GM12801 (cell line): ENCODE data around the gene ATP5F1D.

ENCODE experiments used
- CTCF ChIP-seq: IDR thresholded peaks from one replicate; pipeline ENCODE4 v1.5.1; 2011; ENCODE audit warnings: control low read depth; ENCODE audit not compliant: insufficient read length; ENCODE audit errors: extremely low read depth

Gene ATP5F1D

GRCh38 chr19:1241417-1242095 lies at the start of gene ATP5F1D:
Gene ATP5F1D, plus strand, starts transcription at chr19:1241751. Its CDS starts 100 bp downstream, at chr19:1241851.
- TF ChIP-seq CTCF, result no peak

- TF ChIP-seq CTCF, result no peak
Measured at GRCh38 chr19:1199531-1199930, 42.0 kb upstream of the ATP5F1D start.

DNA sequence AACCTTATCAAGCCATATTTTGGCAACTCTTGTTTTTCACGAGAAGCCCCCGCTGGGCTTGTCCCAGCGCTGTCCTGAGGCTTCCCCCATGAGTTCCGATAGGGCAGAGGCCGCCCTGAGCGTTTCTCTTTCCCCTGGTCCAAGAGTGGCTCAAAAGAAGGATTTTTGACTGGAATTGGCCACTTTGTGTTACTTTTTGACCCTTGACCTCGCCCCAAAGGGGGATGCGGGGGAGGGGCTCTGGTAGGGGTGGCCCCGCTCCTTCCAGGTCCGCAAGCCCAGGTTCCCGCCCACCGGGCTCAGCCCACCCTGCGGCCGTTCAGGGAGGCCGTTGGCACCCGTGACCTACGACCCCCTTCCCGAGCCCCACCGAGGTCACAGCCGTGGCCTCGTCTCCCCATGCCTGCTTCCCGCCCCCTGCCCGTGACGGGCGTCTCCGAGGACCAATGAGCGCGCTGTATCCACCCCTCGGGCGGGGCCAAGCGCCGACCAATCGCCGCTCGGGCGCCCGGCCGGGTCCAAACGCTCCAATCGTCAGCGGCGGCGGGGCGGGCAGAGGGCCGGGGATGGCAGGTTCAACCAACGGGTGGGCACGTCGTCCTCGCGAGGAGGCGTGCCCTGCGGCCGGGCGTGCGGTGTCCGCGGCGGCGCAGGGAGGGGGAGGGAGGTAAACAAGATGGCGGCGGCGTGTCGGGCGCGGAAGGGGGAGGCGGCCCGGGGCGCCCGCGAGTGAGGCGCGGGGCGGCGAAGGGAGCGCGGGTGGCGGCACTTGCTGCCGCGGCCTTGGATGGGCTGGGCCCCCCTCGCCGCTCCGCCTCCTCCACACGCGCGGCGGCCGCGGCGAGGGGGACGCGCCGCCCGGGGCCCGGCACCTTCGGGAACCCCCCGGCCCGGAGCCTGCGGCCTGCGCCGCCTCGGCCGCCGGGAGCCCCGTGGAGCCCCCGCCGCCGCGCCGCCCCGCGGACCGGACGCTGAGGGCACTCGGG lies 36.1 kb upstream of the ATP5F1D start, which contains the start of gene STK11:
STK11 (plus strand) TSS at position 665 of the 986 bp plus-strand sequence. CDS start 1,136 bp downstream, outside the sequence.
- TF ChIP-seq CTCF, result no peak

DNA sequence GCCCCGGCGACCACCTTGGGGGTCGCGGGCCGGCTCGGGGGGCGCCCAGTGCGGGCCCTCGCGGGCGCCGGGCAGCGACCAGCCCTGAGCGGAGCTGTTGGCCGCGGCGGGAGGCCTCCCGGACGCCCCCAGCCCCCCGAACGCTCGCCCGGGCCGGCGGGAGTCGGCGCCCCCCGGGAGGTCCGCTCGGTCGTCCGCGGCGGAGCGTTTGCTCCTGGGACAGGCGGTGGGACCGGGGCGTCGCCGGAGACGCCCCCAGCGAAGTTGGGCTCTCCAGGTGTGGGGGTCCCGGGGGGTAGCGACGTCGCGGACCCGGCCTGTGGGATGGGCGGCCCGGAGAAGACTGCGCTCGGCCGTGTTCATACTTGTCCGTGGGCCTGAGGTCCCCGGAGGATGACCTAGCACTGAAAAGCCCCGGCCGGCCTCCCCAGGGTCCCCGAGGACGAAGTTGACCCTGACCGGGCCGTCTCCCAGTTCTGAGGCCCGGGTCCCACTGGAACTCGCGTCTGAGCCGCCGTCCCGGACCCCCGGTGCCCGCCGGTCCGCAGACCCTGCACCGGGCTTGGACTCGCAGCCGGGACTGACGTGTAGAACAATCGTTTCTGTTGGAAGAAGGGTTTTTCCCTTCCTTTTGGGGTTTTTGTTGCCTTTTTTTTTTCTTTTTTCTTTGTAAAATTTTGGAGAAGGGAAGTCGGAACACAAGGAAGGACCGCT lies 35.2 kb upstream of the ATP5F1D start:
- no peak for TF ChIP-seq CTCF

DNA sequence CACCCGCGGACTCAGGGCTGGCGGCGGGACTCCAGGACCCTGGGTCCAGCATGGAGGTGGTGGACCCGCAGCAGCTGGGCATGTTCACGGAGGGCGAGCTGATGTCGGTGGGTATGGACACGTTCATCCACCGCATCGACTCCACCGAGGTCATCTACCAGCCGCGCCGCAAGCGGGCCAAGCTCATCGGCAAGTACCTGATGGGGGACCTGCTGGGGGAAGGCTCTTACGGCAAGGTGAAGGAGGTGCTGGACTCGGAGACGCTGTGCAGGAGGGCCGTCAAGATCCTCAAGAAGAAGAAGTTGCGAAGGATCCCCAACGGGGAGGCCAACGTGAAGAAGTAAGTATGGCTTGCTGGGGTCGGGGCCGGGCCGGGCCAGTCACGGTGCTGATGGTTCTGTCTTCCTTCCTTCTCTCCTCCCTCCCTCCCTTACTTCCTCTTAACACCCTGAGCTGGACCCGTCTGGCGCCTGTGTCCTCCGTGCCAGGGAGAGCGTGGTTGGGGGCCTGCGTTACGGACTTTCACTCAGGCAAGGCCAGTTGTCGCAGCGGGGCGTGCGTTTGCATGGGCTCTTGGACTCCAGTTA lies 34.6 kb upstream of the ATP5F1D start:
- no peak for TF ChIP-seq CTCF

GRCh38 chr19:1210227-1210538 lies 31.4 kb upstream of the ATP5F1D start:
- no peak for TF ChIP-seq CTCF
